GM19455 (cell line): ENCODE results near the gene ADCY3.
A peak's percentile ranks its signal among the peaks of the same experiment; 100 is the strongest.
"Not testable (repeated sequence)": the region's sequence is repeated elsewhere in the genome, so short reads cannot be mapped to it uniquely, and the experiment has no call there.

Experiments used
- ATAC-seq: cut with Tn5 transposase; IDR thresholded peaks from one replicate; pipeline ENCODE4 v1.9.1; 2021; ENCODE audit not compliant: unreplicated experiment

Gene ADCY3

GRCh38 chr2:24816404-24816803 is 103.6 kb downstream of the ADCY3 start:
- ATAC-seq, result no peak

GRCh38 chr2:24815171-24815570 is 104.9 kb downstream of the ADCY3 start:
- no peak for ATAC-seq

GRCh38 chr2:24814516-24814915 is 105.5 kb downstream of the ADCY3 start:
- no peak for ATAC-seq

GRCh38 chr2:24813691-24814137 is 106.3 kb downstream of the ADCY3 start:
- no peak for ATAC-seq

GRCh38 chr2:24809316-24810007 is 110.6 kb downstream of the ADCY3 start:
- no peak for ATAC-seq

- no peak for ATAC-seq
These were observed 113.4 kb downstream of the ADCY3 start for GRCh38 chr2:24806661-24807036.

- not testable (repeated sequence) for ATAC-seq
These were observed 114.0 kb downstream of the ADCY3 start for GRCh38 chr2:24805811-24806660.

GRCh38 chr2:24800487-24800886 is 119.5 kb downstream of the ADCY3 start:
- not testable (repeated sequence) for ATAC-seq

- no peak for ATAC-seq
These were observed 122.4 kb downstream of the ADCY3 start for GRCh38 chr2:24797644-24798043.

- ATAC-seq, result no peak
These were observed 126.1 kb downstream of the ADCY3 start for GRCh38 chr2:24793761-24794435.

GRCh38 chr2:24792874-24793760 is 126.9 kb downstream of the ADCY3 start, which contains the start of the genes CENPO and PTRHD1:
TSS of gene CENPO (plus strand) at chr2:24793425. CDS start at chr2:24793920, 495 bp downstream.
TSS of gene PTRHD1 (minus strand) at chr2:24793391. CDS start at chr2:24793377, 14 bp downstream.
- peak; percentile 95 for ATAC-seq

- no peak for ATAC-seq
These were observed 127.5 kb downstream of the ADCY3 start for GRCh38 chr2:24792542-24792873.

GRCh38 chr2:24791452-24791851 is 128.6 kb downstream of the ADCY3 start:
- ATAC-seq, result no peak

- ATAC-seq, result no peak
These were observed 131.2 kb downstream of the ADCY3 start for GRCh38 chr2:24788816-24789215.

- no peak for ATAC-seq
These were observed 132.5 kb downstream of the ADCY3 start for GRCh38 chr2:24787532-24787931.

- no peak for ATAC-seq
These were observed 134.2 kb downstream of the ADCY3 start for GRCh38 chr2:24785671-24786321.

- ATAC-seq, result no peak
These were observed 136.4 kb downstream of the ADCY3 start for GRCh38 chr2:24783641-24784040.

GRCh38 chr2:24779116-24779515 is 140.9 kb downstream of the ADCY3 start:
- no peak for ATAC-seq

- no peak for ATAC-seq
These were observed 145.7 kb downstream of the ADCY3 start for GRCh38 chr2:24774373-24774772.
